ENCODE results near the gene TMTC1. TPM values are rescaled to one million over a fixed set of nuclear protein-coding genes. Genes with fewer than 3 reads are reported as not detected.

TMTC1 gene
- total RNA-seq, 1 donor from 2014 or later = not detected

- no peak overlapping the region for H3K4me3 Mint-ChIP-seq
- H3K4me1 Mint-ChIP-seq = no peaks in the 10 kb centered on the region
- H3K36me3 Mint-ChIP-seq (ENCODE audit: low read depth) = no peaks in the 10 kb centered on the region
- DNase-seq (no peak), ATAC-seq (ENCODE audit: low read depth) (no peak)
- no peak overlapping the region for H3K27ac Mint-ChIP-seq
- ChIA-PET POLR2A (no interaction called here), CTCF (no interaction called here)
- intact Hi-C loops (cut with micrococcal nuclease) = no loop called here
- peaks cover 7% of the 10 kb centered on the region for H3K9me3 Mint-ChIP-seq
- H3K27me3 Mint-ChIP-seq = no peaks in the 10 kb centered on the region
- no peak for TF ChIP-seq CTCF (IDR thresholded peaks at IDR 0.05)
Measured at GRCh38 chr12:29797565-29798355, 14.0 kb upstream of the TMTC1 start.

GRCh38 chr12:29796823-29797263 is 13.1 kb upstream of the TMTC1 start:
- CTCF ChIA-PET = no interaction called here
- intact Hi-C loops (cut with micrococcal nuclease) = no loop called here
- Mint-ChIP-seq H3K4me1 (no peaks in the 10 kb centered on the region), H3K4me3 (no peak overlapping the region), H3K27ac (no peak overlapping the region), H3K36me3 (ENCODE audit: low read depth) (no peaks in the 10 kb centered on the region), H3K27me3 (no peaks in the 10 kb centered on the region), H3K9me3 (peaks cover 7% of the 10 kb centered on the region)
- DNase-seq (no peak), ATAC-seq (ENCODE audit: low read depth) (no peak)
- TF ChIP-seq CTCF (IDR thresholded peaks at IDR 0.05) = no peak
- POLR2A ChIA-PET = no interaction called here

- no peak for TF ChIP-seq CTCF (IDR thresholded peaks at IDR 0.05)
- CTCF ChIA-PET = no interaction called here
- H3K36me3 Mint-ChIP-seq (ENCODE audit: low read depth) = no peaks in the 10 kb centered on the region
- ATAC-seq (ENCODE audit: low read depth) (no peak), DNase-seq (no peak)
- H3K27ac Mint-ChIP-seq = no peak overlapping the region
- H3K9me3 Mint-ChIP-seq = peaks cover 2% of the 10 kb centered on the region
- no peak overlapping the region for H3K4me3 Mint-ChIP-seq
- POLR2A ChIA-PET = no interaction called here
- no peaks in the 10 kb centered on the region for H3K27me3 Mint-ChIP-seq
- intact Hi-C loops (cut with micrococcal nuclease) = no loop called here
- H3K4me1 Mint-ChIP-seq = no peaks in the 10 kb centered on the region
Measured at GRCh38 chr12:29795715-29796114, 12.0 kb upstream of the TMTC1 start.

GRCh38 chr12:29794862-29795261 is 11.1 kb upstream of the TMTC1 start:
- Mint-ChIP-seq H3K4me1 (no peaks in the 10 kb centered on the region), H3K9me3 (peaks cover 2% of the 10 kb centered on the region), H3K36me3 (ENCODE audit: low read depth) (no peaks in the 10 kb centered on the region), H3K4me3 (no peak overlapping the region), H3K27me3 (no peaks in the 10 kb centered on the region), H3K27ac (no peak overlapping the region)
- no peak for TF ChIP-seq CTCF (IDR thresholded peaks at IDR 0.05)
- no peak for DNase-seq
- ATAC-seq (ENCODE audit: low read depth) = no peak
- ChIA-PET CTCF (no interaction called here), POLR2A (no interaction called here)
- intact Hi-C loops (cut with micrococcal nuclease) = no loop called here

GRCh38 chr12:29792853-29793252 is 9.1 kb upstream of the TMTC1 start:
- no peak overlapping the region for H3K4me3 Mint-ChIP-seq
- H3K27ac Mint-ChIP-seq = no peak overlapping the region
- CTCF ChIA-PET = no interaction called here
- ATAC-seq (ENCODE audit: low read depth) (no peak), DNase-seq (no peak)
- intact Hi-C loops (cut with micrococcal nuclease) = no loop called here
- no peaks in the 10 kb centered on the region for H3K4me1 Mint-ChIP-seq
- POLR2A ChIA-PET = no interaction called here
- H3K36me3 Mint-ChIP-seq (ENCODE audit: low read depth) = no peaks in the 10 kb centered on the region
- no peaks in the 10 kb centered on the region for H3K9me3 Mint-ChIP-seq
- H3K27me3 Mint-ChIP-seq = no peaks in the 10 kb centered on the region
- TF ChIP-seq CTCF (IDR thresholded peaks at IDR 0.05) = no peak
